CD4-positive, alpha-beta T cell (primary cell): ENCODE measurements around the gene AP3B1. TPM values are rescaled to one million over a fixed set of nuclear protein-coding genes. Genes with fewer than 3 reads are reported as not detected.

Experiments
- ATAC-seq: fragments of 200-7000 bp; cut with Tn5 transposase; one replicate; pipeline ENCODE4 v1.10.0; 2022; ENCODE audit warnings: mild to moderate bottlenecking; ENCODE audit not compliant: poor library complexity
- CTCF ChIA-PET: fragments of 350-600 bp; sonication (Branson Sonifier 250); formaldehyde crosslinking; loops from one replicate; lab custom pipeline; 2021; ENCODE audit warnings: antibody characterized with exemption, inconsistent platforms; lab: Charles Lee
- POLR2A ChIA-PET: fragments of 350-600 bp; sonication (Branson Sonifier 250); formaldehyde crosslinking; loops from one replicate; lab custom pipeline; 2021; ENCODE audit warnings: antibody characterized with exemption, inconsistent platforms; lab: Charles Lee
- DNase-seq, 14 experiments: peaks; one replicate each; pipeline ENCODE4 v3.0.0-alpha.2; 2013 to 2020; ENCODE audit warnings: mixed read lengths in 2 of 14
- H3K27ac ChIP-seq, 2 donors: one replicate each; pipeline versions ENCODE4 v1.5.1 to v1.7.0; 2013; ENCODE audit warnings: low read length in 2 of 2, low read depth in 1 of 2, mild to moderate bottlenecking in 1 of 2
- H3K27me3 ChIP-seq, 2 experiments: 1 replicate in 1 of 2; 2 replicates in 1 of 2; pipeline versions ENCODE4 v1.6.1 to v1.7.0; 2013; ENCODE audit warnings: low read length in 2 of 2, control low read depth in 1 of 2, mild to moderate bottlenecking in 1 of 2, moderate library complexity in 1 of 2; ENCODE audit not compliant: insufficient read depth in 2 of 2, control insufficient read depth in 1 of 2
- H3K36me3 ChIP-seq: one replicate; pipeline ENCODE4 v1.6.1; 2013; ENCODE audit warnings: low read length, control low read depth; ENCODE audit not compliant: insufficient read depth
- H3K4me1 ChIP-seq: one replicate; pipeline ENCODE4 v1.6.1; 2013; ENCODE audit warnings: low read length, control low read depth; ENCODE audit not compliant: insufficient read depth
- H3K4me3 ChIP-seq: one replicate; pipeline ENCODE4 v1.5.1; 2013; ENCODE audit warnings: mild to moderate bottlenecking, low read length, moderate library complexity
- H3K9me3 ChIP-seq, 2 experiments: 1 replicate in 1 of 2; 2 replicates in 1 of 2; pipeline versions ENCODE4 v1.6.1 to v1.7.0; 2013; ENCODE audit warnings: low read length in 2 of 2, mild to moderate bottlenecking in 2 of 2, control low read depth in 1 of 2, moderate library complexity in 1 of 2; ENCODE audit not compliant: control insufficient read depth in 1 of 2, insufficient read depth in 1 of 2
- H3K27ac Mint-ChIP-seq: one replicate; pipeline ENCODE4 v1.8.0; 2020; ENCODE audit warnings: mixed read lengths
- H3K27me3 Mint-ChIP-seq: one replicate; pipeline ENCODE4 v1.8.0; 2021; ENCODE audit warnings: mixed read lengths
- H3K36me3 Mint-ChIP-seq: one replicate; pipeline ENCODE4 v1.8.0; 2021; ENCODE audit warnings: low read depth, mixed read lengths
- H3K4me1 Mint-ChIP-seq: one replicate; pipeline ENCODE4 v1.8.0; 2021; ENCODE audit warnings: low read depth, mixed read lengths
- H3K4me3 Mint-ChIP-seq: one replicate; pipeline ENCODE4 v1.8.0; 2020; ENCODE audit warnings: mild to moderate bottlenecking, mixed read lengths
- H3K9me3 Mint-ChIP-seq: one replicate; pipeline ENCODE4 v1.8.0; 2020; ENCODE audit warnings: mixed read lengths
- CTCF ChIP-seq: fragments of 200-600 bp; IDR thresholded peaks from one replicate; pipeline ENCODE4 v1.8.0; 2022; ENCODE audit warnings: antibody characterized with exemption, mild to moderate bottlenecking
- intact Hi-C, 2 experiments: fragments of 100-400 bp; cut with DNase I in 1 of 2; cut with micrococcal nuclease in 1 of 2; formaldehyde crosslinking; loops; one replicate each; pipeline versions ENCODE4 v1.15.1 to v1.9.0; 2023 to 2025; cut with DNase I, micrococcal nuclease
- total RNA-seq, 174 experiments: library from RNA in 2 of 174; stranded (reverse) in 2 of 174; gene quantifications; one replicate each; pipeline ENCODE4 v1.2.3 and lab custom pipeline; 2021 to 2026

Gene AP3B1
- total RNA-seq, 2 experiments from 2014 or later = 24.5 to 24.6 TPM

GRCh38 chr5:78235289-78235688, 59.2 kb downstream of the AP3B1 start:
- no peak overlapping the region for H3K4me3 ChIP-seq
- Mint-ChIP-seq H3K9me3 (no peaks in the 10 kb centered on the region), H3K36me3 (peaks cover 24% of the 10 kb centered on the region), H3K4me3 (no peak overlapping the region), H3K4me1 (peaks cover 22% of the 10 kb centered on the region), H3K27ac (no peak overlapping the region), H3K27me3 (no peaks in the 10 kb centered on the region)
- no peaks in the 10 kb centered on the region for H3K27me3 ChIP-seq
- no peak overlapping the region for H3K27ac ChIP-seq
- ChIA-PET POLR2A (interaction anchor here (1.5 kb wide), 1 partner anchor 17 kb away, joined by 3 read pairs; no protein-coding TSS in a partner anchor), CTCF (no interaction called here)
- ATAC-seq (no peak), DNase-seq (no peak)
- H3K9me3 ChIP-seq = no peaks in the 10 kb centered on the region
- H3K36me3 ChIP-seq = peaks cover 8% of the 10 kb centered on the region
- no peaks in the 10 kb centered on the region for H3K4me1 ChIP-seq
- intact Hi-C loops = no loop called here
- TF ChIP-seq CTCF = no peak

- POLR2A ChIA-PET = no interaction called here
- H3K36me3 ChIP-seq = peaks cover 3% of the 10 kb centered on the region
- DNase-seq (no peak), ATAC-seq (no peak)
- no peaks in the 10 kb centered on the region for H3K27me3 ChIP-seq
- no peak overlapping the region for H3K27ac ChIP-seq
- CTCF ChIA-PET = no interaction called here
- Mint-ChIP-seq H3K27me3 (no peaks in the 10 kb centered on the region), H3K9me3 (no peaks in the 10 kb centered on the region), H3K4me3 (no peak overlapping the region), H3K4me1 (peaks cover 23% of the 10 kb centered on the region), H3K36me3 (peaks cover 21% of the 10 kb centered on the region), H3K27ac (no peak overlapping the region)
- H3K4me1 ChIP-seq = no peaks in the 10 kb centered on the region
- intact Hi-C loops = no loop called here
- no peak overlapping the region for H3K4me3 ChIP-seq
- no peak for TF ChIP-seq CTCF
- no peaks in the 10 kb centered on the region for H3K9me3 ChIP-seq
Observed at GRCh38 chr5:78234804-78235203, 59.7 kb downstream of the AP3B1 start.

- Mint-ChIP-seq H3K9me3 (no peaks in the 10 kb centered on the region), H3K27me3 (no peaks in the 10 kb centered on the region), H3K27ac (no peak overlapping the region), H3K36me3 (peaks cover 20% of the 10 kb centered on the region), H3K4me3 (no peak overlapping the region), H3K4me1 (peaks cover 24% of the 10 kb centered on the region)
- ATAC-seq (no peak), DNase-seq (no peak)
- Histone ChIP-seq H3K27me3 (no peaks in the 10 kb centered on the region), H3K4me1 (no peaks in the 10 kb centered on the region), H3K36me3 (peaks cover 7% of the 10 kb centered on the region), H3K27ac (no peak overlapping the region), H3K4me3 (no peak overlapping the region), H3K9me3 (no peaks in the 10 kb centered on the region)
- CTCF ChIA-PET = no interaction called here
- intact Hi-C loops = no loop called here
- POLR2A ChIA-PET = no interaction called here
- no peak for TF ChIP-seq CTCF
Observed at GRCh38 chr5:78232163-78232562, 62.3 kb downstream of the AP3B1 start.
